ENCODE measurements around the gene KLRK1.
"Not testable (repeated sequence)": the region's sequence is repeated elsewhere in the genome, so short reads cannot be mapped to it uniquely, and the experiment has no call there.

KLRK1 gene

GRCh38 chr12:10341892-10342509 lies 47.8 kb downstream of the KLRK1 start:
- Histone ChIP-seq H3K9me3 (ENCODE audit: control insufficient read depth in 2 of 2, low read length in 2 of 2) (no peaks in the 10 kb centered on the region), H3K9ac (ENCODE audit: low read depth in 1 of 2, low read length in 2 of 2) (no peak overlapping the region), H3K4me3 (ENCODE audit: low read length in 2 of 2) (no peak overlapping the region), H3K4me1 (ENCODE audit: control insufficient read depth in 2 of 2, insufficient read depth in 2 of 2, low read length in 2 of 2) (no peaks in the 10 kb centered on the region), H3K27ac (ENCODE audit: low read depth in 2 of 2, low read length in 2 of 2) (no peak overlapping the region), H3K27me3 (ENCODE audit: control insufficient read depth in 2 of 2, insufficient read depth in 2 of 2, low read length in 2 of 2) (no peaks in the 10 kb centered on the region), H3K36me3 (ENCODE audit: control insufficient read depth in 2 of 2, insufficient read depth in 2 of 2, low read length in 2 of 2) (no peaks in the 10 kb centered on the region)

DNA sequence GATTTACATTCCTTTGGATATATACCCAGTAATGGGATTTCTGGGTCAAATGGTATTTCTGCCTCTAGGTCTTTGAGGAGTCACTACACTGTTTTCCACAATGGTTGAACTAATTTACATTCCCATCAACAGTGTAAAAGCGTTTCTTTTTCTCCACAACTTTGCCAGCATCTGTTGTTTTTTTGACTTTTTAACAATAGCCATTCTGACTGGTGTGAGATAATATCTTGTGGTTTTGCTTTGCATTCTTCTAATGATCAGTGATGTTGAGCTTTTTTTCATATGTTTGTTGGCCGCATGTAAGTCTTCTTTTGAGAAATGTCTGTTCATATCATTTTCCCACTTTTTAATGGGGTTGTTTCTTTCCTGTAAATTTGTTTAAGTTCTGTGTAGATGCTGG lies 48.9 kb downstream of the KLRK1 start:
- not testable (repeated sequence) for H3K27ac ChIP-seq (ENCODE audit: low read depth in 2 of 2, low read length in 2 of 2); H3K36me3 ChIP-seq (ENCODE audit: control insufficient read depth in 2 of 2, insufficient read depth in 2 of 2, low read length in 2 of 2); H3K4me1 ChIP-seq (ENCODE audit: control insufficient read depth in 2 of 2, insufficient read depth in 2 of 2, low read length in 2 of 2); H3K27me3 ChIP-seq (ENCODE audit: control insufficient read depth in 2 of 2, insufficient read depth in 2 of 2, low read length in 2 of 2); H3K9ac ChIP-seq (ENCODE audit: low read depth in 1 of 2, low read length in 2 of 2); H3K9me3 ChIP-seq (ENCODE audit: control insufficient read depth in 2 of 2, low read length in 2 of 2); H3K4me3 ChIP-seq (ENCODE audit: low read length in 2 of 2)

DNA sequence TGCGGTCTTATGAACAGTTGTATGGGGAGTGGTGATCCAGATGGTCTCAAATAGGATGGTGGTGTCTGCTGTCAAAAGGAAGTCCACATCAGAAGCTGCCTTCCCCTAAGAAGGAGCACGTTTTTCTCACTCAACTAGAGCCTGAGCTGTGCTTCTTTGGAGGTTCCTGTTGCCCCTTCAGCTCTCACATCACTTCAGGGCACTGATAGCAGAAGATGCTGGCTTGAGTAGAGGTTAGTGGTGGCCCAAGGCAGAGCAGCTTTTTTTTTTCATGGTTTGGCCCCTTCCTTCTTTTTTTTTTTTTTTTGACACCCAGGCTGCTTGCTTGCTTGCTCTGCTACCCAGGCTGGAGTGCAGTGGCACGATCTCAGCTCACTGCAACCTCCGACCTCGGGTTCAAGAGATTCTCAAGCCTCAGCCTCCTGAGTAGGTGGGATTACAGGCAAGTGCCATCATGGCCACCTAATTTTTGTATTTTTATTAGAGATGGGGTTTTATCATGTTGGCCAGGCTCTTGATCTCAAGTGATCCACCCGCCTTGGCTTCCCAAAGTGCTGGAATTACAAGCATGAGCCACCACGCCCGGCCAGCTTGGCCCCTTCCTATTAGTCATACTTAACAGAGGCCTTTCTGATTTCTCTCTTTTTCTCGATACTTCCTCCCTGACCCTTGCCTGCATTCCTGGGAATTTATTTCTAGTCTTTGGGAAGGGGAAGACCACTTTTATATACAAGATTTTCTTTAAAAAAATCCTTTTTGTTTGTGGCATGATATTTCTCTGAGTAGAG lies 50.6 kb downstream of the KLRK1 start:
- Histone ChIP-seq H3K27ac (ENCODE audit: low read depth in 2 of 2, low read length in 2 of 2) (no peak overlapping the region), H3K4me3 (ENCODE audit: low read length in 2 of 2) (no peak overlapping the region), H3K9ac (ENCODE audit: low read depth in 1 of 2, low read length in 2 of 2) (no peak overlapping the region), H3K27me3 (ENCODE audit: control insufficient read depth in 2 of 2, insufficient read depth in 2 of 2, low read length in 2 of 2) (no peaks in the 10 kb centered on the region), H3K9me3 (ENCODE audit: control insufficient read depth in 2 of 2, low read length in 2 of 2) (no peaks in the 10 kb centered on the region), H3K4me1 (ENCODE audit: control insufficient read depth in 2 of 2, insufficient read depth in 2 of 2, low read length in 2 of 2) (no peaks in the 10 kb centered on the region), H3K36me3 (ENCODE audit: control insufficient read depth in 2 of 2, insufficient read depth in 2 of 2, low read length in 2 of 2) (no peaks in the 10 kb centered on the region)

- not testable (repeated sequence) for H3K27ac ChIP-seq (ENCODE audit: low read depth in 2 of 2, low read length in 2 of 2); H3K27me3 ChIP-seq (ENCODE audit: control insufficient read depth in 2 of 2, insufficient read depth in 2 of 2, low read length in 2 of 2); H3K36me3 ChIP-seq (ENCODE audit: control insufficient read depth in 2 of 2, insufficient read depth in 2 of 2, low read length in 2 of 2); H3K9ac ChIP-seq (ENCODE audit: low read depth in 1 of 2, low read length in 2 of 2); H3K4me1 ChIP-seq (ENCODE audit: control insufficient read depth in 2 of 2, insufficient read depth in 2 of 2, low read length in 2 of 2); H3K4me3 ChIP-seq (ENCODE audit: low read length in 2 of 2); H3K9me3 ChIP-seq (ENCODE audit: control insufficient read depth in 2 of 2, low read length in 2 of 2)
These were observed 51.4 kb downstream of the KLRK1 start for GRCh38 chr12:10338470-10338869.

GRCh38 chr12:10336196-10336595 lies 53.6 kb downstream of the KLRK1 start:
- H3K9ac ChIP-seq (ENCODE audit: low read depth in 1 of 2, low read length in 2 of 2); H3K4me3 ChIP-seq (ENCODE audit: low read length in 2 of 2); H3K27me3 ChIP-seq (ENCODE audit: control insufficient read depth in 2 of 2, insufficient read depth in 2 of 2, low read length in 2 of 2); H3K36me3 ChIP-seq (ENCODE audit: control insufficient read depth in 2 of 2, insufficient read depth in 2 of 2, low read length in 2 of 2); H3K4me1 ChIP-seq (ENCODE audit: control insufficient read depth in 2 of 2, insufficient read depth in 2 of 2, low read length in 2 of 2); H3K27ac ChIP-seq (ENCODE audit: low read depth in 2 of 2, low read length in 2 of 2); H3K9me3 ChIP-seq (ENCODE audit: control insufficient read depth in 2 of 2, low read length in 2 of 2): not testable (repeated sequence)

GRCh38 chr12:10331642-10332239 lies 58.1 kb downstream of the KLRK1 start:
- Histone ChIP-seq H3K9ac (ENCODE audit: low read depth in 1 of 2, low read length in 2 of 2) (no peak overlapping the region), H3K36me3 (ENCODE audit: control insufficient read depth in 2 of 2, insufficient read depth in 2 of 2, low read length in 2 of 2) (no peaks in the 10 kb centered on the region), H3K27ac (ENCODE audit: low read depth in 2 of 2, low read length in 2 of 2) (no peak overlapping the region), H3K4me3 (ENCODE audit: low read length in 2 of 2) (no peak overlapping the region), H3K27me3 (ENCODE audit: control insufficient read depth in 2 of 2, insufficient read depth in 2 of 2, low read length in 2 of 2) (no peaks in the 10 kb centered on the region), H3K4me1 (ENCODE audit: control insufficient read depth in 2 of 2, insufficient read depth in 2 of 2, low read length in 2 of 2) (no peaks in the 10 kb centered on the region), H3K9me3 (ENCODE audit: control insufficient read depth in 2 of 2, low read length in 2 of 2) (no peaks in the 10 kb centered on the region)

GRCh38 chr12:10328691-10329090 lies 61.1 kb downstream of the KLRK1 start:
- H3K27ac ChIP-seq (ENCODE audit: low read depth in 2 of 2, low read length in 2 of 2); H3K9ac ChIP-seq (ENCODE audit: low read depth in 1 of 2, low read length in 2 of 2); H3K4me3 ChIP-seq (ENCODE audit: low read length in 2 of 2); H3K27me3 ChIP-seq (ENCODE audit: control insufficient read depth in 2 of 2, insufficient read depth in 2 of 2, low read length in 2 of 2); H3K9me3 ChIP-seq (ENCODE audit: control insufficient read depth in 2 of 2, low read length in 2 of 2); H3K4me1 ChIP-seq (ENCODE audit: control insufficient read depth in 2 of 2, insufficient read depth in 2 of 2, low read length in 2 of 2); H3K36me3 ChIP-seq (ENCODE audit: control insufficient read depth in 2 of 2, insufficient read depth in 2 of 2, low read length in 2 of 2): not testable (repeated sequence)

All from mucosa of rectum (tissue), 2 donors.